Tibial nerve (tissue), 3 donors: ENCODE results near the gene SLC43A3.

Experiments used
- POLR2A ChIP-seq, 2 donors: fragments of 450-650 bp; IDR thresholded peaks; one replicate each; pipeline ENCODE4 v1.6.1; 2017; ENCODE audit warnings: antibody characterized with exemption in 2 of 2, mild to moderate bottlenecking in 2 of 2, moderate library complexity in 2 of 2
- TF ChIP-seq, protein P1 (sequence below), 5 experiments: fragments of 200-600 bp in 3 of 5; fragments of 450-650 bp in 2 of 5; sonication (generic) in 3 of 5; IDR thresholded peaks; one replicate each; pipeline ENCODE4 v1.5.1; 2016 to 2019; ENCODE audit warnings: antibody characterized with exemption in 5 of 5, mild to moderate bottlenecking in 3 of 5, moderate library complexity in 2 of 5

DNA sequence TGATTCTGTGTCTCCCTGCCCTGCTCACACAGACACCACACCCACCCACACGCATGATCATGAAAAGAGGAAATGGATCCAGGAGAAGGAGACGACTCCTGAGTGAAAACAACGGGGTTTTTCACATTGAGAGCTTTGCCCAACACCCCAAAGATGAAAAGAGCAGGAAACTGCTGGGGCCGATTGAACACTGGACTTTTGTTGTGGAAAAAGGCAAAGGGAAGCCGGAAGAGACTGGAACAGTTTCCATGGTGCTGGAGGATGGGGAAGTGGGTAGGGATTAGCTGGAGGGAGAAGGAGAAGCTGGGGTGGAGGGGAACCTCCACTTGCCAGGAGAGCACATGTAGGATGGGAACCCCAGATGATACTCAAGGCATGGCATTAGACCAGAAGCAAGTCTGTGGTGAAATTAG, 5.2 kb upstream of the SLC43A3 start:
- TF ChIP-seq, protein P1, sequence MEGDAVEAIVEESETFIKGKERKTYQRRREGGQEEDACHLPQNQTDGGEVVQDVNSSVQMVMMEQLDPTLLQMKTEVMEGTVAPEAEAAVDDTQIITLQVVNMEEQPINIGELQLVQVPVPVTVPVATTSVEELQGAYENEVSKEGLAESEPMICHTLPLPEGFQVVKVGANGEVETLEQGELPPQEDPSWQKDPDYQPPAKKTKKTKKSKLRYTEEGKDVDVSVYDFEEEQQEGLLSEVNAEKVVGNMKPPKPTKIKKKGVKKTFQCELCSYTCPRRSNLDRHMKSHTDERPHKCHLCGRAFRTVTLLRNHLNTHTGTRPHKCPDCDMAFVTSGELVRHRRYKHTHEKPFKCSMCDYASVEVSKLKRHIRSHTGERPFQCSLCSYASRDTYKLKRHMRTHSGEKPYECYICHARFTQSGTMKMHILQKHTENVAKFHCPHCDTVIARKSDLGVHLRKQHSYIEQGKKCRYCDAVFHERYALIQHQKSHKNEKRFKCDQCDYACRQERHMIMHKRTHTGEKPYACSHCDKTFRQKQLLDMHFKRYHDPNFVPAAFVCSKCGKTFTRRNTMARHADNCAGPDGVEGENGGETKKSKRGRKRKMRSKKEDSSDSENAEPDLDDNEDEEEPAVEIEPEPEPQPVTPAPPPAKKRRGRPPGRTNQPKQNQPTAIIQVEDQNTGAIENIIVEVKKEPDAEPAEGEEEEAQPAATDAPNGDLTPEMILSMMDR (IDR thresholded peaks at IDR 0.05), result no peak
- TF ChIP-seq POLR2A (IDR thresholded peaks at IDR 0.05), result no peak
